ENCODE results near the gene TP53RK. TPM values are rescaled to one million over a fixed set of nuclear protein-coding genes. Genes with fewer than 3 reads are reported as not detected.

Gene TP53RK
- total RNA-seq, 1 donor from 2014 or later: 16.8 TPM

DNA sequence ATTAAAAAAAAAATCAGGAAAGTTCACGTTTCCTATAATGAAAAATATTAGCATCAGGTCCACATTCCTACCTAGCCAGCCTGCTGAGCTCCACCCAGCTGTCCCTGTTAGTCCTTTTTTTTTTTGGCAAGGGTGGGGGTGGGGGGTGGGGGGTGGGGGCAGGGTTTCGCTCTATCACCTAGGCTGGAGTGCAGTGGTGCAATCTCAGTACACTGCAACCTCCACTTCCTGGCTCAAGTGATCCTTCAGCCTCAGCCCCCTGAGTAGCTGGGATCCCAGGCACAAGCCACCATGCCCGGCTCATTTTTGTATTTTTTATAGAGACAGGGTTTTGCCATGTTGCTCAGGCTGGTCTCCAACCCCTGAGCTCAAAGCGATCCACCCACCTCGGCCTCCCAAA lies 12.7 kb upstream of the TP53RK start:
- Mint-ChIP-seq H3K4me1 (ENCODE audit: low read depth) (no peaks in the 10 kb centered on the region), H3K36me3 (ENCODE audit: low read depth) (no peaks in the 10 kb centered on the region), H3K27me3 (ENCODE audit: insufficient read depth) (peaks cover 27% of the 10 kb centered on the region), H3K4me3 (no peak overlapping the region), H3K9me3 (no peaks in the 10 kb centered on the region), H3K27ac (no peak overlapping the region)
- DNase-seq (ENCODE audit: low spot score): no peak
- intact Hi-C loops (cut with micrococcal nuclease): no loop called here

DNA sequence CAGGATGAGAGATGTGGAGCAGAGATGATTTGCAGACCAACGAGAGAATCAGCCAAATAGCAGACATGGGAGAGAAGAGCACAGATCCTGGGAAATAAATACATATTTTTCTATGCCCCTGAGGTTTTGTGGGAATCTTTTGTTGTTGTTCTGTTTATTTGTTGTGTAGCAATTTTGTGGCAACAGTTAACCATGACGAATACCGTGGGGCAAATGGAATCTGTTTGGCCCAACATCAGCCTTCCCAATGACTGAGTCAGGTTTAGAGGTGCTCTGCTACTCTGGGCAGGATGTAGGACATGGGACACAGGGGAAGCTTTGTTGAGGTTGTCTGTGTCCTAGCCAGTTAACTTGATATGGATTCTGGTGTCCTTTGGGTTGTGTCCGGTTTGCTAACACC lies 12.3 kb upstream of the TP53RK start:
- H3K27me3 Mint-ChIP-seq (ENCODE audit: insufficient read depth): peaks cover 26% of the 10 kb centered on the region
- H3K4me1 Mint-ChIP-seq (ENCODE audit: low read depth): no peaks in the 10 kb centered on the region
- intact Hi-C loops (cut with micrococcal nuclease): no loop called here
- no peaks in the 10 kb centered on the region for H3K36me3 Mint-ChIP-seq (ENCODE audit: low read depth)
- no peaks in the 10 kb centered on the region for H3K9me3 Mint-ChIP-seq
- H3K4me3 Mint-ChIP-seq: no peak overlapping the region
- H3K27ac Mint-ChIP-seq: no peak overlapping the region
- no peak for DNase-seq (ENCODE audit: low spot score)

DNA sequence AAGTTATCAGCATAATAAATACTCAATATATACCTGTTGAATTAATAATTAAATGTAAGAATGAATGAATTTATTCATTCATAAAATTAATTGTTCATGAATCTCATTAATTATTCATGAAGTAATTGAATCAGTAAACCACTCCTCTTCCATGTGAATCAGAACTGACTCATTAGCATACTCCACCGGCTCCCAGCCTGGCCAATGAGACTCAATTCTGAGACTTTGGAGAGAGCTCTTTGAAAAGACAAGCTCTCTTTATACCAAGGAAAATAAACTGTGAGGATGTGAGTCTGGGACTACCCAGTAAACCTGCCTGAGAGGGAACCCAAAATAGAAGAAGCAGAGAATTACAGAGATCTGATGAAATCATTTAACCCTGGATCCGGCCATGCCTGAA lies 11.8 kb upstream of the TP53RK start:
- intact Hi-C loops (cut with micrococcal nuclease): no loop called here
- Mint-ChIP-seq H3K27me3 (ENCODE audit: insufficient read depth) (peaks cover 24% of the 10 kb centered on the region), H3K4me1 (ENCODE audit: low read depth) (peaks cover 2% of the 10 kb centered on the region), H3K27ac (no peak overlapping the region), H3K4me3 (no peak overlapping the region), H3K36me3 (ENCODE audit: low read depth) (no peaks in the 10 kb centered on the region), H3K9me3 (no peaks in the 10 kb centered on the region)
- DNase-seq (ENCODE audit: low spot score): no peak

DNA sequence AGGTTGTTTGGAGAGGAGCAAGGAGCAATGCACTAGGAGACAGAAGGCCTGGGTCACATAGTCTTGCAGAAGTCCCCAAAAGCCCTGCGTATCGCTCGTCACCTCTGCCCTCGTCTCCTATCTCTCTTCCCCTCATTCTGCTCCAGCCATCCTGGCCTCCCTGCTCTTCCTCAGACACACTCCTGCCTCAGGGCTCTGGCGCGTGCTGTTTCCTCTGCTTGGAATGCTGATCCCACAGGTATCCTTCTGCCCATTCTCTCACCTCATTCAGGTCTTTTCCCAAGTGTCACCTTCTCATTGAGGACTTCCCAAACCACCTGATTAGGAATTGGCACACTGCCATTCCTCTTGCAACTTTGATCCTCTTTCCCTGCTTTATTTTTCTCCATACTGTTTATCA lies 11.2 kb upstream of the TP53RK start:
- Mint-ChIP-seq H3K27me3 (ENCODE audit: insufficient read depth) (peaks cover 24% of the 10 kb centered on the region), H3K27ac (no peak overlapping the region), H3K36me3 (ENCODE audit: low read depth) (no peaks in the 10 kb centered on the region), H3K4me3 (no peak overlapping the region), H3K4me1 (ENCODE audit: low read depth) (peaks cover 8% of the 10 kb centered on the region), H3K9me3 (no peaks in the 10 kb centered on the region)
- intact Hi-C loops (cut with micrococcal nuclease): no loop called here
- DNase-seq (ENCODE audit: low spot score): no peak

DNA sequence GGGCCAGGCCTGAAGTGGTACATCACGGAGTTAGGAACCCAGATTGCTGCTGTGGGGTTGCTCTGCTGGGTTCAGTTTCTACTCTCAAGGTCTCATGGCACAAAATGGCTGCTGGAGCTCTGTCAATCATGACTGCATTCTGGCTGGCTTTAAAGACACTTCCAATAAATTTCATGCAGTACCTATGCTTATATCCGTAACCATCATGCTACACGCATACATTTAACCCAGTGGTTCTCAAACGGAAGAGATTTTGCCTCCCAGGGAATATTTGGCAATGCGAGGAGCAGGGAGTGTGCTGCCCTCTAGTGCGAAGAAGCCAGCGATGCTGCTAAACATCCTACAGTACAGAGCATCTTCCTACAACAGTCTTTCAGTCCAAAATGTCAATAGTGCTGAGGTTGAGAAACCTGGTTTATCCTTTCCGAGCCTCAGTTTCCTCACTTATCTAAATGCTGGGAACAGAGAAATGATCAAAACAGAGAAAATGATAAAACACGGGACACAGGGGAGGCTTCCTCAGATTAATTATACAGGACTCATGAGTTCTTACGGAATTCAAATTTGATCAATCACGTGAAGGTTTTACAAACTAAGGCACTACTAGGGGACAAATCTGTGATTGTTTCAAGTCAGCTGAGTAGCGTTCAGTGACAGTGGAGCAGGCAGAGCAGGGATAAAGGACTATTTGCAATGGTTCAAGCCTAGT lies 10.6 kb upstream of the TP53RK start:
- peaks cover 8% of the 10 kb centered on the region for H3K4me1 Mint-ChIP-seq (ENCODE audit: low read depth)
- no peak overlapping the region for H3K27ac Mint-ChIP-seq
- peaks cover 19% of the 10 kb centered on the region for H3K27me3 Mint-ChIP-seq (ENCODE audit: insufficient read depth)
- no peak overlapping the region for H3K4me3 Mint-ChIP-seq
- no peak for DNase-seq (ENCODE audit: low spot score)
- H3K9me3 Mint-ChIP-seq: no peaks in the 10 kb centered on the region
- H3K36me3 Mint-ChIP-seq (ENCODE audit: low read depth): no peaks in the 10 kb centered on the region
- intact Hi-C loops (cut with micrococcal nuclease): no loop called here

DNA sequence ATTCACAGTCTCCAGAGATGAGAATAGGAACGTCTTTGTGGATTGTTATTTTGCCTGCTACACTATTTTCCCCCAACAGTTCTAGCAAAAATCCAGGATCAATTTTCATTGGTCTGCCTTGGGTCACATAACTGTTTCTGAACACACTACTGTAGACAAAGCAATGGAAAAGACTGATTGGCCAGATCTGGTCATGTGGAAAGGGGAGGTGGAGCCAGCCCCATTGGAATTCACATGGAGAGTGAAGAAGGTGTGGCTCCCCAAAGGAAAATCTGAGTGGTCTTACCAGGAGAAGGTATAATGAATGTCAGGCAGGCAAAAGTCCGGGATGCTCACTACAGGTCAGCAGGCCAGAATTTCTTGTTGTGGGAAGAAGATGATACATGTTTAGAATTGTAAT lies 9.5 kb upstream of the TP53RK start:
- Mint-ChIP-seq H3K36me3 (ENCODE audit: low read depth) (no peaks in the 10 kb centered on the region), H3K27ac (no peak overlapping the region), H3K4me1 (ENCODE audit: low read depth) (peaks cover 15% of the 10 kb centered on the region), H3K9me3 (no peaks in the 10 kb centered on the region), H3K4me3 (no peak overlapping the region), H3K27me3 (ENCODE audit: insufficient read depth) (peaks cover 11% of the 10 kb centered on the region)
- intact Hi-C loops (cut with micrococcal nuclease): no loop called here
- DNase-seq (ENCODE audit: low spot score): no peak

DNA sequence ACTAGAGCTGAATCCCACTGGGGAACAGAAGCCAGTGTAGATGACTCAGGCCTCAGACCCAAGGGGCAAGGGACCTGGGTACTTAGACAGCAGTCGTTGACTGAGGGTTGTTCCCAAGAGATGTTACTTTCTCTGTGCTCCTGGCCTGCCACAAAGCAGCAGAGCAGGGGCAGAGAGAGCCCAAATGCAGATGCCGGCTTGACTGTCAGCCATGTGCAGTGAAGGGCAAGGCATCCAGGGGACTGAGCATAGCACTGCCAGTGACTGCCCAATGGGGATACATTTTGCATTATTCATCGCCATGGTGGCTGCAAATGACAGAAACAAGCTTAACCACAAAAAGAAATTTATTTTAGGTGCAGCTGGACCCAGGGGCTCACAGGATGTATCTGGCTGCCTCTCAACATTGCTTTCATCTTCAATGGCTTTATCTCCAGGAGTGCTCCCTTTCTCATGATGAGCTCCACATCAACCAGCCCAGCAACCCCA lies 7.6 kb upstream of the TP53RK start:
- Mint-ChIP-seq H3K4me3 (no peak overlapping the region), H3K27ac (no peak overlapping the region), H3K9me3 (no peaks in the 10 kb centered on the region), H3K27me3 (ENCODE audit: insufficient read depth) (peaks cover 11% of the 10 kb centered on the region), H3K4me1 (ENCODE audit: low read depth) (peaks cover 15% of the 10 kb centered on the region), H3K36me3 (ENCODE audit: low read depth) (no peaks in the 10 kb centered on the region)
- intact Hi-C loops (cut with micrococcal nuclease): no loop called here
- no peak for DNase-seq (ENCODE audit: low spot score)

DNA sequence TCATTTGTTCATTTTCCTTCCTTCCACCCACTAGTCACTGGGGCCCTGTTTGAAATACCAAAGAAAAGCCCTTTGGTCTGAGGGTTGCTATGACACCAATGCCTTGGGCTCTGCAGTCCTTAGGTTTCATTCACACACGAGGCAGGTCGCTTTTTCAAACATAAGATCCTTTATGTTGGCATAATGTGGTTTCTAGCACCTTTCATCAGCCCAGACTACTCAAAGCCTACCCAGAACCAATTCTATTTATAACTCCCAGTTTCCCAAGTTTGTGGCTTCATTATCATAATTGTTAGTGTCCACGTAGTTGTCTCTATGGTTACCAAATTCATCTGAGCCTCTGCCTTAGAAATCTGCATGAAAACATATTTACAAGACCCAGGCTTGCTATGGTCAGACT lies 6.6 kb upstream of the TP53RK start:
- DNase-seq (ENCODE audit: low spot score): no peak
- peaks cover 12% of the 10 kb centered on the region for H3K27me3 Mint-ChIP-seq (ENCODE audit: insufficient read depth)
- H3K27ac Mint-ChIP-seq: no peak overlapping the region
- H3K4me3 Mint-ChIP-seq: no peak overlapping the region
- H3K4me1 Mint-ChIP-seq (ENCODE audit: low read depth): peaks cover 15% of the 10 kb centered on the region
- no peaks in the 10 kb centered on the region for H3K9me3 Mint-ChIP-seq
- intact Hi-C loops (cut with micrococcal nuclease): no loop called here
- no peaks in the 10 kb centered on the region for H3K36me3 Mint-ChIP-seq (ENCODE audit: low read depth)

DNA sequence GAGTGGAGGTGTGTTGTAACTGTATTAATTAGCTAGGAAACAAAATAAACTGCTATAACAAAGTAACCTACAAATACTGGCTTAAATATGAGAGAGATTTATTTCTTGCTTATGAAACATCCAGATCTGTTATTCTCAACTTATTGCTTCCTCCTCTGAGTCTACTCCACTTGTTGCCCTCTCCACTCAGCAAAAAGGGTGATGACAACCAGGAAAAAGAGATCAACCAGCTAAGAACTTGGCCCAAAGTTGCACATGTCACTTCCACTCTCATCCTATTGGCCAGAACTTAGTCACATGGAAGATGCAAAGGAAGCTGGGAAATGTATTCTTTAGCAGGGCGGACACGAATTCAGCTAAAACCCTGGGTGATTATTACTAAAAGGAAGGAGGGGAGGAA lies 5.2 kb upstream of the TP53RK start:
- DNase-seq (ENCODE audit: low spot score): no peak
- peaks cover 24% of the 10 kb centered on the region for H3K4me1 Mint-ChIP-seq (ENCODE audit: low read depth)
- H3K4me3 Mint-ChIP-seq: no peak overlapping the region
- H3K9me3 Mint-ChIP-seq: no peaks in the 10 kb centered on the region
- peaks cover 5% of the 10 kb centered on the region for H3K27me3 Mint-ChIP-seq (ENCODE audit: insufficient read depth)
- H3K27ac Mint-ChIP-seq: no peak overlapping the region
- H3K36me3 Mint-ChIP-seq (ENCODE audit: low read depth): peaks cover 1% of the 10 kb centered on the region
- intact Hi-C loops (cut with micrococcal nuclease): no loop called here

DNA sequence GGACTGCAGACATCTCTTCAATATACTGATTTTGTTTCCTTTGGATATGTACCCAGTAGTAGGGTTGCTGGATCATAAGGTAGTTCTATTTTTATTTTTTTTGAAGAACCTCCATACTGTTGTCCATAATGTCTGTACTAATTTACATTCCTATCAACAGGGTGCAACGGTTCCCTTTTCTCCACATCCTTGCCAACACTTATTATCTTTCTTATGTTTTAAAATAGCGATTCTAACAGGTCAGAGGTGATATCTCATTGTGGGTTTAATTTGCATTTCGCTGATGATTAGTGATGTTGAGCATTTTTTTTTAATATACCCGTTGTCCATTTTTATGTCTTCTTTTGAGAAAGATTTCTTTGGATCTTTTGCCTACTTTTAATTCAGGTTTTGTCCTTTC lies 2.0 kb upstream of the TP53RK start:
- DNase-seq (ENCODE audit: low spot score): no peak
- H3K9me3 Mint-ChIP-seq: no peaks in the 10 kb centered on the region
- H3K4me1 Mint-ChIP-seq (ENCODE audit: low read depth): peaks cover 48% of the 10 kb centered on the region
- H3K27ac Mint-ChIP-seq: no peak overlapping the region
- intact Hi-C loops (cut with micrococcal nuclease): no loop called here
- no peak overlapping the region for H3K4me3 Mint-ChIP-seq
- peaks cover 11% of the 10 kb centered on the region for H3K36me3 Mint-ChIP-seq (ENCODE audit: low read depth)
- H3K27me3 Mint-ChIP-seq (ENCODE audit: insufficient read depth): peaks cover 3% of the 10 kb centered on the region

DNA sequence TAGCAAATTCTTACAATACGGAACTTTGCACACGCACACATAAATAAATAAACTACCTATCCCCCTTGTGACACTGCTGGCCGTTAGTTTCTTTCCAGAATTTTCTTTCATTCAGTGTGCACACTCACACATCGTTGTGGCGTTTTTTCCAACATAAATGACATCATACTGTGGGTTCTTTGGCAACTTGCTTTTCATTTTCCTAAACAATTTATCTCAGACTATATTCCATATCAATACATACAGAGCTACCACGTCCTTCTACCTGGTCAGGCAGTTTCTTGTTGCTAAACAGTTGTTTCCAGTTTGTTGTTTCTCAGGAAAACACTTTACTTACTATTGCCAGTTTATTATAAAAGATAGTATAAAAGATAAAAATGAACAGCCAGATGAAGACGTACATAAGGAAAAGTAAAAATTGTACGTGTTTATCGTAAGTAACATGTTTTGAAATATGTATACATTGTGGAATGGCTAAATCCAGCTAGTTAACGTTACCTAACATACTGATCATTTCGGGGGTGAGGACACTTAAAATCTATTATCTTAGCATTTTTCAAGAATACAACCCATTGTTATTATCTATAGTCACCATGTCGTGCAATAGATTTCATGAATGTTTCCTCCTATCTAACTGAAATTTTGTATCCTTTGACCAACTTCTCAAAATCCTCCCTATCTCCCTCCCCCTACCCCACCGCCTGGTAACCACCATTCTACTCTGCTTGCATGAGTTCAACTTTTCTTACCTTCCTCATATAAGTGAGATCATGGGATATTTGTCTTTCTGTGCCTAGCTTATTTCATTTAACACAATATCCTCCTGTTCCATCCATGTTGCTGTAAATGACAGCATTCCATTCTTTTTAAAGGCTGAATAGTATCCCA lies 1.2 kb upstream of the TP53RK start:
- Mint-ChIP-seq H3K27ac (peak overlapping the region; percentile 80), H3K4me3 (peak overlapping the region; percentile 88), H3K4me1 (ENCODE audit: low read depth) (peaks cover 48% of the 10 kb centered on the region), H3K9me3 (no peaks in the 10 kb centered on the region), H3K36me3 (ENCODE audit: low read depth) (peaks cover 15% of the 10 kb centered on the region), H3K27me3 (ENCODE audit: insufficient read depth) (peaks cover 3% of the 10 kb centered on the region)
- intact Hi-C loops (cut with micrococcal nuclease): no loop called here
- DNase-seq (ENCODE audit: low spot score): no peak

DNA sequence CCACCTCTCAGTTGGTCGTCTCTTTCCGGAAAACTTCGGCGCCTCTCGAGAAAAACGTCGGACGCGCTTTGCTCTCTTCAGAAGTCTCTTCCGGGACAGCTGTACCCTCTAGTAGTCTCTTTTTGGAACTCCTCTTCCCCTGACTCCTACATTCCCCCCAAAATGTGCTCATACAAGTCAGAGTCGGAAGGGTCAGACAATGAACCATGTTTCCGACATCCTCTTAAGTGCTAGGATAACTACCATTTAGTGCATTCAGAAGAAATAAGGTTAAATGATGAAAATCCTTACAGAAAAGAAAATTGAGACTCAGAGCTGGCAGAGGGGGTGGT lies 476 bp upstream of the TP53RK start:
- peaks cover 54% of the 10 kb centered on the region for H3K4me1 Mint-ChIP-seq (ENCODE audit: low read depth)

More for the DNA sequence above, 476 bp upstream of the TP53RK start:
- Mint-ChIP-seq H3K27ac (peak overlapping the region; percentile 87), H3K9me3 (no peaks in the 10 kb centered on the region), H3K27me3 (ENCODE audit: insufficient read depth) (peaks cover 3% of the 10 kb centered on the region), H3K4me3 (peak overlapping the region; percentile 88), H3K36me3 (ENCODE audit: low read depth) (peaks cover 21% of the 10 kb centered on the region)
- DNase-seq (ENCODE audit: low spot score): no peak
- intact Hi-C loops (cut with micrococcal nuclease): loop anchor here (1.0 to 5.0 kb wide), 10 partner anchors 127 to 1717 kb away; partner anchors contain the start of genes ELMO2 and ZMYND8
